GM21529 (cell line): ENCODE measurements around the gene SORCS2.

ENCODE experiments used
- ATAC-seq: cut with Tn5 transposase; IDR thresholded peaks from one replicate; pipeline ENCODE4 v1.9.1; 2021; ENCODE audit not compliant: unreplicated experiment

The SORCS2 gene

GRCh38 chr4:7711307-7711963 is 519.1 kb downstream of the SORCS2 start:
- ATAC-seq, result no peak

- ATAC-seq, result no peak
Observed at GRCh38 chr4:7712021-7712671, 519.8 kb downstream of the SORCS2 start.

- no peak for ATAC-seq
Observed at GRCh38 chr4:7713757-7714156, 521.4 kb downstream of the SORCS2 start.

GRCh38 chr4:7714176-7714575 is 521.8 kb downstream of the SORCS2 start:
- no peak for ATAC-seq

- ATAC-seq, result no peak
Observed at GRCh38 chr4:7714738-7715137, 522.4 kb downstream of the SORCS2 start.

- ATAC-seq, result no peak
Observed at GRCh38 chr4:7715271-7716009, 523.1 kb downstream of the SORCS2 start.

- no peak for ATAC-seq
Observed at GRCh38 chr4:7716010-7716721, 523.8 kb downstream of the SORCS2 start.

- no peak for ATAC-seq
Observed at GRCh38 chr4:7717161-7717560, 524.8 kb downstream of the SORCS2 start.

GRCh38 chr4:7717946-7718490 is 525.7 kb downstream of the SORCS2 start:
- no peak for ATAC-seq

- no peak for ATAC-seq
Observed at GRCh38 chr4:7719354-7720174, 527.2 kb downstream of the SORCS2 start.

GRCh38 chr4:7721984-7722551 is 529.7 kb downstream of the SORCS2 start:
- no peak for ATAC-seq

GRCh38 chr4:7722766-7723387 is 530.5 kb downstream of the SORCS2 start:
- no peak for ATAC-seq

GRCh38 chr4:7723625-7724024 is 531.3 kb downstream of the SORCS2 start:
- no peak for ATAC-seq

GRCh38 chr4:7725951-7726350 is 533.6 kb downstream of the SORCS2 start:
- ATAC-seq, result no peak

GRCh38 chr4:7726665-7727413 is 534.5 kb downstream of the SORCS2 start:
- ATAC-seq, result no peak

- ATAC-seq, result no peak
Observed at GRCh38 chr4:7727749-7728148, 535.4 kb downstream of the SORCS2 start.

- no peak for ATAC-seq
Observed at GRCh38 chr4:7731437-7731836, 539.1 kb downstream of the SORCS2 start.

GRCh38 chr4:7732263-7732662 is 539.9 kb downstream of the SORCS2 start:
- no peak for ATAC-seq

GRCh38 chr4:7733201-7733600 is 540.9 kb downstream of the SORCS2 start:
- no peak for ATAC-seq
